Endothelial cell of umbilical vein (primary cell): Measurements from ENCODE around the gene PRSS37. TPM values are rescaled to one million over a fixed set of nuclear protein-coding genes. Genes with fewer than 3 reads are reported as not detected.

Source experiments
- BruUV-seq: library from RNA; stranded (reverse); fragments of 400-500 nt; replicated peaks from 2 replicates; lab custom pipeline; 2021; lab: Mats Ljungman, UMichigan
- CTCF ChIA-PET: fragments of 300-600, 350-600 bp; sonication (Branson Sonifier 250); formaldehyde crosslinking; loops from one replicate; lab custom pipeline; 2021; ENCODE audit warnings: antibody characterized with exemption, inconsistent platforms; lab: Charles Lee
- POLR2A ChIA-PET: fragments of 300-600, 350-600 bp; sonication (Branson Sonifier 250); formaldehyde crosslinking; loops from one replicate; lab custom pipeline; 2021; ENCODE audit warnings: antibody characterized with exemption, inconsistent platforms; lab: Charles Lee
- DNase-seq: peaks from one replicate; pipeline ENCODE4 v3.0.0-alpha.2; 2011; ENCODE audit warnings: low read depth, low spot score
- FAIRE-seq: peaks from 2 replicates; lab custom pipeline; 2011; peaks lifted over from hg19 to GRCh38; lab: Jason Lieb, UNC
- H2AFZ ChIP-seq: 2 replicates; pipeline ENCODE4 v1.6.0; 2012; ENCODE audit warnings: low read depth, low read length, control low read depth, inconsistent platforms
- H3K27ac ChIP-seq: 2 replicates; pipeline ENCODE4 v1.5.1; 2011; ENCODE audit warnings: low read depth, mild to moderate bottlenecking, control low read depth, low read length, moderate library complexity; ENCODE audit not compliant: insufficient read depth
- H3K27me3 ChIP-seq, 2 experiments: 2 replicates each; pipeline versions ENCODE4 v1.6.0 to v1.6.1; 2011; ENCODE audit warnings: low read length in 2 of 2, mixed read lengths in 1 of 2; ENCODE audit not compliant: control insufficient read depth in 2 of 2, insufficient read depth in 2 of 2
- H3K36me3 ChIP-seq, 2 experiments: 2 replicates in 1 of 2; 3 replicates in 1 of 2; pipeline ENCODE4 v1.5.1; 2011; ENCODE audit warnings: low read length in 2 of 2, mild to moderate bottlenecking in 1 of 2, moderate library complexity in 1 of 2; ENCODE audit not compliant: control insufficient read depth in 2 of 2, insufficient read depth in 2 of 2; ENCODE audit errors: extremely low read depth in 1 of 2
- H3K4me1 ChIP-seq: 3 replicates; pipeline ENCODE4 v1.5.1; 2011; ENCODE audit warnings: mild to moderate bottlenecking, low read length; ENCODE audit not compliant: control insufficient read depth, insufficient read depth; ENCODE audit errors: extremely low read depth
- H3K4me2 ChIP-seq: 2 replicates; pipeline ENCODE4 v1.6.1; 2011; ENCODE audit warnings: low read length, control low read depth, mixed read lengths; ENCODE audit not compliant: insufficient read depth
- H3K4me3 ChIP-seq, 3 experiments: fragments of 200-600 bp in 1 of 3; sonication (generic), shearing (Covaris generic) in 1 of 3; replicated peaks in 1 of 3; 2 replicates each; pipeline ENCODE4 v1.5.1; 2011 to 2016; ENCODE audit warnings: control low read depth in 3 of 3, low read length in 3 of 3, mild to moderate bottlenecking in 2 of 3, inconsistent platforms in 1 of 3, low read depth in 1 of 3, moderate library complexity in 1 of 3; ENCODE audit not compliant: insufficient read depth in 1 of 3
- H3K79me2 ChIP-seq: 2 replicates; pipeline ENCODE4 v1.6.0; 2012; ENCODE audit warnings: low read length, inconsistent platforms; ENCODE audit not compliant: control insufficient read depth, insufficient read depth
- H3K9ac ChIP-seq: replicated peaks from 2 replicates; pipeline ENCODE3; 2011; ENCODE audit warnings: low read length, control low read depth; ENCODE audit not compliant: insufficient read depth; ENCODE audit errors: extremely low read depth
- H3K9me1 ChIP-seq: replicated peaks from 3 replicates; pipeline ENCODE4 v1.6.0; 2011; ENCODE audit warnings: mild to moderate bottlenecking, low read length; ENCODE audit not compliant: control insufficient read depth, insufficient read depth; ENCODE audit errors: extremely low read depth
- H3K9me3 ChIP-seq: replicated peaks from 2 replicates; pipeline ENCODE4 v1.5.1; 2012; ENCODE audit warnings: low read length, inconsistent platforms; ENCODE audit not compliant: control insufficient read depth, insufficient read depth
- H4K20me1 ChIP-seq: replicated peaks from 2 replicates; pipeline ENCODE3; 2011; ENCODE audit warnings: mild to moderate bottlenecking, low read length; ENCODE audit not compliant: control insufficient read depth, insufficient read depth; ENCODE audit errors: extremely low read depth
- CTCF ChIP-seq, 2 donors: IDR thresholded peaks; 1 replicate in 1 of 2; 2 replicates in 1 of 2; pipeline ENCODE4 v1.5.1; 2011; ENCODE audit warnings: low read length in 2 of 2, mild to moderate bottlenecking in 2 of 2, moderate library complexity in 2 of 2, control low read depth in 1 of 2, inconsistent platforms in 1 of 2, low read depth in 1 of 2; ENCODE audit not compliant: insufficient read depth in 1 of 2; ENCODE audit errors: extremely low read depth in 1 of 2
- EZH2 ChIP-seq: IDR thresholded peaks from 2 replicates; pipeline ENCODE4 v1.6.1; 2012; ENCODE audit warnings: borderline replicate concordance, low read depth, mild to moderate bottlenecking, moderate library complexity, low read length, inconsistent platforms; ENCODE audit not compliant: severe bottlenecking
- FOS ChIP-seq: IDR thresholded peaks from 2 replicates; pipeline ENCODE4 v1.6.1; 2011; ENCODE audit warnings: mild to moderate bottlenecking, low read length, moderate library complexity, borderline replicate concordance; ENCODE audit not compliant: insufficient read depth
- GATA2 ChIP-seq: IDR thresholded peaks from 2 replicates; pipeline ENCODE4 v1.7.0; 2011; ENCODE audit warnings: low read depth, mild to moderate bottlenecking, moderate library complexity, mixed read lengths, low read length; ENCODE audit not compliant: insufficient read length, insufficient read depth
- JUN ChIP-seq: IDR thresholded peaks from 2 replicates; pipeline ENCODE4 v1.6.1; 2011; ENCODE audit warnings: borderline replicate concordance, low read depth; ENCODE audit not compliant: insufficient read length, insufficient read depth
- MAX ChIP-seq: IDR thresholded peaks from 2 replicates; pipeline ENCODE4 v1.6.1; 2011; ENCODE audit not compliant: insufficient read depth, insufficient read length
- MYC ChIP-seq: IDR thresholded peaks from one replicate; pipeline ENCODE4 v1.6.1; 2011; ENCODE audit warnings: mild to moderate bottlenecking, low read depth, low read length
- POLR2A ChIP-seq: IDR thresholded peaks from 2 replicates; pipeline ENCODE4 v1.6.1; 2012; ENCODE audit warnings: low read depth, mild to moderate bottlenecking, control low read depth, low read length
- POLR2AphosphoS5 ChIP-seq: IDR thresholded peaks from 2 replicates; pipeline ENCODE4 v1.6.1; 2012; ENCODE audit warnings: low read depth, mild to moderate bottlenecking, control low read depth, low read length, moderate library complexity; ENCODE audit not compliant: insufficient read depth
- dilution Hi-C: fragments of 300-500 bp; cut with MboI; formaldehyde crosslinking; loops from one replicate; pipeline ENCODE4 v1.15.0; 2019; ENCODE audit warnings: low sequenced_read_pairs; ENCODE audit not compliant: extremely low pct_ligation_motif_present
- intact Hi-C: fragments of 100-400 bp; cut with micrococcal nuclease; formaldehyde crosslinking; loops from one replicate; pipeline ENCODE4 v1.10.0; 2022
- polyA plus RNA-seq, 4 experiments: library from polyadenylated mRNA; depleted of rRNA in 3 of 4; stranded (reverse) in 3 of 4; unstranded in 1 of 4; fragments of >200 nt; gene quantifications; 2 replicates each; pipeline versions ENCODE4 v1.2.1 to v1.2.3, GENCODE V29; 2011 to 2012; ENCODE audit warnings: missing spikeins in 1 of 4
- total RNA-seq: library from RNA; stranded (reverse); gene quantifications from 2 replicates; pipeline ENCODE4 v1.2.3, GENCODE V29; 2021

PRSS37 gene
- total and polyA plus RNA-seq, 2 donors (not counting 3 experiments of a cell fraction or from before 2014, with no cell fraction given), result not detected

GRCh38 chr7:141877365-141877764 is 36.1 kb upstream of the PRSS37 start:
- Histone ChIP-seq H3K4me1 (no peaks in the 10 kb centered on the region), H3K27ac (no peak overlapping the region), H3K9me1 (no peaks in the 10 kb centered on the region), H3K27me3 (no peaks in the 10 kb centered on the region), H2AFZ (no peak overlapping the region), H4K20me1 (no peaks in the 10 kb centered on the region), H3K36me3 (no peaks in the 10 kb centered on the region), H3K9ac (no peak overlapping the region), H3K9me3 (no peaks in the 10 kb centered on the region), H3K4me3 (no peak overlapping the region), H3K4me2 (no peak overlapping the region), H3K79me2 (no peaks in the 10 kb centered on the region)
- TF ChIP-seq POLR2AphosphoS5 (no peak), GATA2 (no peak), MYC (no peak), JUN (no peak)
- DNase-seq, result no peak
- no TSS peak for BruUV-seq
- CTCF ChIA-PET, result no interaction called here
- dilution Hi-C loops, result no loop called here
- FAIRE-seq, result no peak
- intact Hi-C loops, result no loop called here
- POLR2A ChIA-PET, result no interaction called here

GRCh38 chr7:141876371-141876770 is 35.1 kb upstream of the PRSS37 start:
- intact Hi-C loops, result no loop called here
- no peaks in the 10 kb centered on the region for H3K27me3 ChIP-seq
- TF ChIP-seq POLR2AphosphoS5 (no peak), GATA2 (no peak), FOS (no peak), EZH2 (no peak), MAX (no peak), CTCF (IDR thresholded peaks at IDR 0.05; ENCODE audit: extremely low read depth in 1 of 2, insufficient read depth in 1 of 2, low read depth in 1 of 2, low read length in 2 of 2) (no peak), MYC (no peak), POLR2A (no peak), JUN (no peak)
- H3K9ac ChIP-seq, result no peak overlapping the region
- no peaks in the 10 kb centered on the region for H4K20me1 ChIP-seq
- dilution Hi-C loops, result no loop called here
- H3K36me3 ChIP-seq, result no peaks in the 10 kb centered on the region
- H3K79me2 ChIP-seq, result no peaks in the 10 kb centered on the region
- H3K27ac ChIP-seq, result no peak overlapping the region
- H3K4me3 ChIP-seq, result no peak overlapping the region
- no peak for FAIRE-seq
- H3K4me2 ChIP-seq, result no peak overlapping the region
- no TSS peak for BruUV-seq
- no peaks in the 10 kb centered on the region for H3K9me1 ChIP-seq
- H2AFZ ChIP-seq, result no peak overlapping the region
- H3K4me1 ChIP-seq, result no peaks in the 10 kb centered on the region
- no peaks in the 10 kb centered on the region for H3K9me3 ChIP-seq
- ChIA-PET CTCF (no interaction called here), POLR2A (no interaction called here)
- DNase-seq, result no peak
